KMS-11 (cell line): Measurements from ENCODE around the gene RPS6KA3.

Source experiments
- H2AFZ ChIP-seq: fragments of 200-600 bp; sonication (generic); 2 replicates; pipeline ENCODE4 v1.6.1; 2016; ENCODE audit warnings: antibody characterized with exemption, mixed run types, low read depth
- H3K27ac ChIP-seq: fragments of 200-600 bp; sonication (generic); 2 replicates; pipeline ENCODE4 v1.6.1; 2016; ENCODE audit warnings: mild to moderate bottlenecking, mixed run types
- H3K27me3 ChIP-seq: fragments of 200-600 bp; sonication (generic); 2 replicates; pipeline ENCODE4 v1.6.1; 2017; ENCODE audit warnings: mild to moderate bottlenecking, low read depth, mixed run types, moderate library complexity; ENCODE audit not compliant: insufficient read depth
- H3K36me3 ChIP-seq: fragments of 200-600 bp; sonication (generic); 2 replicates; pipeline ENCODE4 v1.6.1; 2017; ENCODE audit warnings: mild to moderate bottlenecking, mixed run types; ENCODE audit not compliant: insufficient read depth
- H3K4me1 ChIP-seq: fragments of 200-600 bp; sonication (generic); 2 replicates; pipeline ENCODE4 v1.6.1; 2016; ENCODE audit warnings: mild to moderate bottlenecking, low read depth, mixed run types; ENCODE audit not compliant: poor library complexity, severe bottlenecking
- H3K4me2 ChIP-seq: fragments of 200-600 bp; sonication (generic); 2 replicates; pipeline ENCODE4 v1.7.0; 2016; ENCODE audit warnings: mild to moderate bottlenecking, mixed run types
- H3K4me3 ChIP-seq: fragments of 200-600 bp; sonication (generic); IDR thresholded peaks from 2 replicates; pipeline ENCODE4 v1.6.1; 2017; ENCODE audit warnings: low read depth, low read length, mixed read lengths; ENCODE audit not compliant: insufficient read depth
- H3K79me2 ChIP-seq: fragments of 200-600 bp; sonication (generic); 2 replicates; pipeline ENCODE4 v1.6.1; 2016; ENCODE audit warnings: low read depth, mixed run types; ENCODE audit not compliant: insufficient read depth
- H3K9ac ChIP-seq: fragments of 200-600 bp; sonication (generic); 2 replicates; pipeline ENCODE4 v1.6.1; 2016; ENCODE audit warnings: mild to moderate bottlenecking, mixed run types
- H4K20me1 ChIP-seq: fragments of 200-600 bp; sonication (generic); 2 replicates; pipeline ENCODE4 v1.6.1; 2016; ENCODE audit warnings: mild to moderate bottlenecking, mixed run types; ENCODE audit not compliant: insufficient read depth
- CTCF ChIP-seq: fragments of 200-600 bp; sonication (generic); conservative IDR thresholded peaks from 2 replicates; pipeline ENCODE4 v1.6.1; 2017; ENCODE audit warnings: low read depth, mild to moderate bottlenecking, antibody characterized with exemption, low read length, moderate library complexity, mixed read lengths

RPS6KA3 gene

GRCh38 chrX:20217271-20217670 lies 49.4 kb downstream of the RPS6KA3 start:
- H3K79me2 ChIP-seq, result peaks cover under 1% of the 10 kb centered on the region; the same call in 1 of the 2 replicates

GRCh38 chrX:20215565-20215964 lies 51.1 kb downstream of the RPS6KA3 start:
- Histone ChIP-seq H3K27ac (no peak overlapping the region), H3K9ac (no peak overlapping the region), H3K27me3 (no peaks in the 10 kb centered on the region), H2AFZ (no peak overlapping the region), H3K79me2 (peaks cover 9% of the 10 kb centered on the region; the same call in 1 of the 2 replicates), H3K36me3 (no peaks in the 10 kb centered on the region), H3K4me2 (no peak overlapping the region), H4K20me1 (no peaks in the 10 kb centered on the region; the same call in 1 of the 2 replicates), H3K4me1 (no peaks in the 10 kb centered on the region), H3K4me3 (no peak overlapping the region)
- TF ChIP-seq CTCF, result no peak

More at GRCh38 chrX:20217271-20217670, 49.4 kb downstream of the RPS6KA3 start:
- H3K4me3 ChIP-seq, result no peak overlapping the region
- H3K36me3 ChIP-seq, result no peaks in the 10 kb centered on the region
- no peaks in the 10 kb centered on the region for H3K4me1 ChIP-seq
- no peak overlapping the region for H3K9ac ChIP-seq
- no peaks in the 10 kb centered on the region for H3K27me3 ChIP-seq
- no peak overlapping the region for H3K4me2 ChIP-seq
- no peak overlapping the region for H3K27ac ChIP-seq
- no peak for TF ChIP-seq CTCF
- no peaks in the 10 kb centered on the region for H4K20me1 ChIP-seq
- no peak overlapping the region for H2AFZ ChIP-seq

GRCh38 chrX:20212486-20213089 lies 54.1 kb downstream of the RPS6KA3 start:
- no peak overlapping the region for H3K9ac ChIP-seq
- peaks cover 9% of the 10 kb centered on the region; the same call in 1 of the 2 replicates for H3K79me2 ChIP-seq
- H3K4me3 ChIP-seq, result no peak overlapping the region
- no peaks in the 10 kb centered on the region for H3K4me1 ChIP-seq
- H2AFZ ChIP-seq, result no peak overlapping the region
- H3K36me3 ChIP-seq, result no peaks in the 10 kb centered on the region
- no peaks in the 10 kb centered on the region for H3K27me3 ChIP-seq
- TF ChIP-seq CTCF, result no peak
- H3K27ac ChIP-seq, result no peak overlapping the region
- H4K20me1 ChIP-seq, result no peaks in the 10 kb centered on the region; the same call in 1 of the 2 replicates
- H3K4me2 ChIP-seq, result no peak overlapping the region

- no peaks in the 10 kb centered on the region for H3K36me3 ChIP-seq
- no peak overlapping the region for H3K4me3 ChIP-seq
- no peak overlapping the region for H3K4me2 ChIP-seq
- peaks cover 9% of the 10 kb centered on the region; the same call in 1 of the 2 replicates for H3K79me2 ChIP-seq
- no peaks in the 10 kb centered on the region; the same call in 1 of the 2 replicates for H4K20me1 ChIP-seq
- H3K4me1 ChIP-seq, result no peaks in the 10 kb centered on the region
- no peak overlapping the region for H3K9ac ChIP-seq
- no peak for TF ChIP-seq CTCF
- no peak overlapping the region for H3K27ac ChIP-seq
- no peaks in the 10 kb centered on the region for H3K27me3 ChIP-seq
- no peak overlapping the region for H2AFZ ChIP-seq
These were observed 55.4 kb downstream of the RPS6KA3 start for GRCh38 chrX:20211261-20211786.
